GM19463 (cell line): ENCODE results near the gene QSOX2.
"Not testable (repeated sequence)": the region's sequence is repeated elsewhere in the genome, so short reads cannot be mapped to it uniquely, and the experiment has no call there.

ENCODE experiments used
- ATAC-seq: cut with Tn5 transposase; IDR thresholded peaks from one replicate; pipeline ENCODE4 v1.9.1; 2021; ENCODE audit warnings: mild to moderate bottlenecking, moderate library complexity; ENCODE audit not compliant: unreplicated experiment

Gene QSOX2

GRCh38 chr9:136238342-136238732 lies 7.3 kb downstream of the QSOX2 start:
- no peak for ATAC-seq

GRCh38 chr9:136237486-136238341 lies 7.9 kb downstream of the QSOX2 start:
- ATAC-seq: no peak

- ATAC-seq: not testable (repeated sequence)
Observed at GRCh38 chr9:136236471-136237410, 8.9 kb downstream of the QSOX2 start.

- ATAC-seq: no peak
Observed at GRCh38 chr9:136235709-136236455, 9.7 kb downstream of the QSOX2 start.

GRCh38 chr9:136235171-136235570 lies 10.4 kb downstream of the QSOX2 start:
- no peak for ATAC-seq

GRCh38 chr9:136234597-136234996 lies 11.0 kb downstream of the QSOX2 start:
- ATAC-seq: no peak

GRCh38 chr9:136233868-136234267 lies 11.7 kb downstream of the QSOX2 start:
- ATAC-seq: no peak

GRCh38 chr9:136233411-136233810 lies 12.2 kb downstream of the QSOX2 start:
- ATAC-seq: no peak

GRCh38 chr9:136232969-136233368 lies 12.6 kb downstream of the QSOX2 start:
- ATAC-seq: no peak

- no peak for ATAC-seq
Observed at GRCh38 chr9:136231478-136232297, 13.9 kb downstream of the QSOX2 start.

GRCh38 chr9:136230773-136231172 lies 14.8 kb downstream of the QSOX2 start:
- no peak for ATAC-seq

GRCh38 chr9:136230365-136230764 lies 15.2 kb downstream of the QSOX2 start:
- ATAC-seq: no peak

- ATAC-seq: no peak
Observed at GRCh38 chr9:136229096-136230065, 16.2 kb downstream of the QSOX2 start.

GRCh38 chr9:136228107-136228875 lies 17.3 kb downstream of the QSOX2 start:
- ATAC-seq: no peak

- ATAC-seq: no peak
Observed at GRCh38 chr9:136226680-136227407, 18.8 kb downstream of the QSOX2 start.

- peak; percentile 62 for ATAC-seq
Observed at GRCh38 chr9:136225748-136226679, 19.6 kb downstream of the QSOX2 start.

GRCh38 chr9:136225366-136225747 lies 20.3 kb downstream of the QSOX2 start:
- peak; percentile 61 for ATAC-seq
